IMR-90 (cell line): ENCODE measurements around the gene MAFF. TPM values are rescaled to one million over a fixed set of nuclear protein-coding genes. Genes with fewer than 3 reads are reported as not detected.

ENCODE experiments used
- ATAC-seq: fragments of 200-7000 bp; cut with Tn5 transposase; 2 replicates; pipeline ENCODE4 v1.9.1; 2020; ENCODE audit warnings: low read depth, mild to moderate bottlenecking, moderate library complexity
- BruUV-seq: library from RNA; stranded (reverse); fragments of 400-500 nt; replicated peaks from 2 replicates; lab custom pipeline; 2021; lab: Mats Ljungman, UMichigan
- CTCF ChIA-PET: fragments of 300-600 bp; formaldehyde crosslinking; extraction: SDS; loops from one replicate; lab custom pipeline; 2021; ENCODE audit warnings: antibody characterized with exemption; lab: Yijun Ruan, JAX
- POLR2A ChIA-PET: fragments of 300-600 bp; sonication (Branson Sonifier 250); formaldehyde crosslinking; loops from one replicate; lab custom pipeline; 2022; ENCODE audit warnings: antibody characterized with exemption; ENCODE audit not compliant: unreplicated experiment; lab: Charles Lee
- DNase-seq: peaks from one replicate; pipeline ENCODE4 v3.0.0; 2013
- H2AFZ ChIP-seq: replicated peaks from 2 replicates; pipeline ENCODE3; 2013; ENCODE audit warnings: low read length, mild to moderate bottlenecking; ENCODE audit not compliant: poor library complexity
- H2AK5ac ChIP-seq: 2 replicates; pipeline ENCODE4 v1.6.1; 2013; ENCODE audit warnings: low read depth, low read length, inconsistent platforms
- H2AK9ac ChIP-seq: replicated peaks from 2 replicates; pipeline ENCODE3; 2013; ENCODE audit warnings: mild to moderate bottlenecking, low read depth, low read length, moderate library complexity; ENCODE audit not compliant: poor library complexity
- H2BK120ac ChIP-seq: 2 replicates; pipeline ENCODE4 v1.6.1; 2013; ENCODE audit warnings: low read depth, low read length, inconsistent platforms
- H2BK15ac ChIP-seq: 3 replicates; pipeline ENCODE4 v1.6.1; 2013; ENCODE audit warnings: low read depth, low read length, inconsistent platforms
- H2BK20ac ChIP-seq: 2 replicates; pipeline ENCODE4 v1.6.1; 2013; ENCODE audit warnings: low read depth, mild to moderate bottlenecking, inconsistent platforms, low read length, moderate library complexity
- H2BK5ac ChIP-seq: 2 replicates; pipeline ENCODE4 v1.6.1; 2013; ENCODE audit warnings: mild to moderate bottlenecking, low read depth, low read length, inconsistent platforms; ENCODE audit not compliant: poor library complexity, severe bottlenecking
- H3K14ac ChIP-seq: replicated peaks from 2 replicates; pipeline ENCODE4 v1.6.1; 2013; ENCODE audit warnings: low read depth, low read length, inconsistent platforms
- H3K18ac ChIP-seq: 2 replicates; pipeline ENCODE4 v1.6.1; 2013; ENCODE audit warnings: low read depth, low read length, control low read depth
- H3K23ac ChIP-seq: 2 replicates; pipeline ENCODE4 v1.6.1; 2013; ENCODE audit warnings: low read depth, low read length, inconsistent platforms
- H3K27ac ChIP-seq: 2 replicates; pipeline ENCODE4 v1.5.1; 2013; ENCODE audit warnings: mild to moderate bottlenecking, control low read depth, low read length; ENCODE audit not compliant: insufficient read depth
- H3K27me3 ChIP-seq: 2 replicates; pipeline ENCODE4 v1.6.1; 2013; ENCODE audit warnings: low read length; ENCODE audit not compliant: control insufficient read depth, insufficient read depth
- H3K36me3 ChIP-seq: 2 replicates; pipeline ENCODE4 v1.6.1; 2013; ENCODE audit warnings: low read length, mixed read lengths; ENCODE audit not compliant: control insufficient read depth, insufficient read depth
- H3K4ac ChIP-seq: 2 replicates; pipeline ENCODE4 v1.6.1; 2013; ENCODE audit warnings: low read depth, low read length, inconsistent platforms
- H3K4me1 ChIP-seq: 2 replicates; pipeline ENCODE4 v1.6.1; 2013; ENCODE audit warnings: low read length, mixed read lengths; ENCODE audit not compliant: control insufficient read depth, insufficient read depth
- H3K4me2 ChIP-seq: 2 replicates; pipeline ENCODE4 v1.6.1; 2013; ENCODE audit warnings: low read depth, mild to moderate bottlenecking, control low read depth, low read length, moderate library complexity
- H3K4me3 ChIP-seq: 2 replicates; pipeline ENCODE4 v1.5.1; 2013; ENCODE audit warnings: low read depth, mild to moderate bottlenecking, control low read depth, low read length, moderate library complexity; ENCODE audit not compliant: insufficient read depth
- H3K56ac ChIP-seq: 2 replicates; pipeline ENCODE4 v1.6.1; 2013; ENCODE audit warnings: low read length, inconsistent platforms; ENCODE audit not compliant: insufficient read depth; ENCODE audit errors: extremely low read depth
- H3K79me1 ChIP-seq, 2 experiments: 2 replicates each; pipeline ENCODE4 v1.6.1; 2013; ENCODE audit warnings: low read length in 2 of 2, inconsistent platforms in 1 of 2, low read depth in 1 of 2
- H3K9ac ChIP-seq: 2 replicates; pipeline ENCODE4 v1.6.1; 2013; ENCODE audit warnings: low read depth, low read length, control low read depth
- H3K9me1 ChIP-seq: 2 replicates; pipeline ENCODE4 v1.6.1; 2013; ENCODE audit warnings: low read length, inconsistent platforms; ENCODE audit not compliant: insufficient read depth
- H3K9me3 ChIP-seq: 2 replicates; pipeline ENCODE4 v1.6.1; 2013; ENCODE audit warnings: low read length; ENCODE audit not compliant: control insufficient read depth, insufficient read depth
- H4K20me1 ChIP-seq: 2 replicates; pipeline ENCODE4 v1.6.1; 2013; ENCODE audit warnings: low read length, inconsistent platforms; ENCODE audit not compliant: insufficient read depth
- H4K5ac ChIP-seq: 2 replicates; pipeline ENCODE4 v1.6.1; 2013; ENCODE audit warnings: mild to moderate bottlenecking, low read depth, low read length, control low read depth
- H4K8ac ChIP-seq, 2 experiments: 2 replicates each; pipeline ENCODE4 v1.6.1; 2013; ENCODE audit warnings: low read depth in 2 of 2, low read length in 2 of 2, control low read depth in 1 of 2, inconsistent platforms in 1 of 2
- H4K91ac ChIP-seq: 2 replicates; pipeline ENCODE4 v1.6.1; 2013; ENCODE audit warnings: low read depth, low read length, inconsistent platforms; ENCODE audit not compliant: insufficient read depth
- BHLHE40 ChIP-seq: fragments of 150-350 bp; IDR thresholded peaks from 2 replicates; pipeline ENCODE4 v1.6.1; 2016; ENCODE audit warnings: mild to moderate bottlenecking, low read depth, low read length
- CEBPB ChIP-seq: IDR thresholded peaks from 2 replicates; pipeline ENCODE4 v1.6.1; 2012; ENCODE audit warnings: low read depth, low read length, improper control_type of control experiment
- CHD1 ChIP-seq: IDR thresholded peaks from 2 replicates; pipeline ENCODE4 v1.6.1; 2012; ENCODE audit warnings: low read depth, low read length, improper control_type of control experiment
- CTCF ChIP-seq: conservative IDR thresholded peaks from 2 replicates; pipeline ENCODE4 v1.5.1; 2012; ENCODE audit warnings: mild to moderate bottlenecking, low read depth, low read length, improper control_type of control experiment
- ELK1 ChIP-seq: fragments of 150-350 bp; IDR thresholded peaks from 2 replicates; pipeline ENCODE4 v1.6.1; 2016; ENCODE audit warnings: low read depth, mild to moderate bottlenecking, low read length, moderate library complexity, borderline replicate concordance
- FOS ChIP-seq: fragments of 150-350 bp; IDR thresholded peaks from 2 replicates; pipeline ENCODE4 v1.6.1; 2016; ENCODE audit warnings: low read depth, low read length
- MAFK ChIP-seq: IDR thresholded peaks from 2 replicates; pipeline ENCODE4 v1.6.1; 2012; ENCODE audit warnings: low read depth, low read length, improper control_type of control experiment
- MAZ ChIP-seq: IDR thresholded peaks from 2 replicates; pipeline ENCODE4 v1.6.1; 2012; ENCODE audit warnings: low read depth, mild to moderate bottlenecking, low read length, improper control_type of control experiment, moderate library complexity, borderline replicate concordance
- MXI1 ChIP-seq: IDR thresholded peaks from 2 replicates; pipeline ENCODE4 v1.6.1; 2012; ENCODE audit warnings: low read depth, mild to moderate bottlenecking, low read length, moderate library complexity, borderline replicate concordance
- NFE2L2 ChIP-seq: fragments of 150-350 bp; IDR thresholded peaks from 2 replicates; pipeline ENCODE4 v1.6.1; 2016; ENCODE audit warnings: low read depth, mild to moderate bottlenecking, low read length
- POLR2A ChIP-seq: IDR thresholded peaks from 2 replicates; pipeline ENCODE4 v1.6.1; 2012; ENCODE audit warnings: mild to moderate bottlenecking, low read depth, low read length
- RAD21 ChIP-seq: IDR thresholded peaks from 2 replicates; pipeline ENCODE4 v1.6.1; 2012; ENCODE audit warnings: low read length, improper control_type of control experiment
- RCOR1 ChIP-seq: IDR thresholded peaks from 2 replicates; pipeline ENCODE4 v1.6.1; 2012; ENCODE audit warnings: mild to moderate bottlenecking, low read length, improper control_type of control experiment; ENCODE audit not compliant: insufficient replicate concordance
- RFX5 ChIP-seq: IDR thresholded peaks from 2 replicates; pipeline ENCODE4 v1.8.0; 2012; ENCODE audit warnings: low read depth, mild to moderate bottlenecking, low read length, moderate library complexity
- SMC3 ChIP-seq: fragments of 150-350 bp; IDR thresholded peaks from 2 replicates; pipeline ENCODE4 v1.6.1; 2016; ENCODE audit warnings: low read depth, mild to moderate bottlenecking, antibody characterized with exemption, low read length, moderate library complexity
- USF2 ChIP-seq: fragments of 150-350 bp; IDR thresholded peaks from 2 replicates; pipeline ENCODE4 v1.6.1; 2017; ENCODE audit warnings: mild to moderate bottlenecking, antibody characterized with exemption, low read length, low read depth
- WGBS, 2 experiments: methylation state at CpG; one replicate each; pipeline versions ENCODE4 v1.1.5 to v1.1.7; 2013; ENCODE audit warnings: missing lambda C conversion rate in 2 of 2; ENCODE audit not compliant: insufficient read length in 1 of 2; ENCODE audit errors: extremely low coverage in 2 of 2; 5-methylcytosine and 5-hydroxymethylcytosine counted together
- dilution Hi-C: fragments of 300-500 bp; cut with HindIII; formaldehyde crosslinking; loops from one replicate; pipeline ENCODE4 v1.14.3; 2018; ENCODE audit warnings: low sequenced_read_pairs; ENCODE audit not compliant: unreplicated experiment
- in situ Hi-C: fragments of 300-500 bp; cut with MboI; formaldehyde crosslinking; loops from 3 replicates; pipeline ENCODE4 v1.14.3; 2019; ENCODE audit warnings: low sequenced_read_pairs, inconsistent platforms, mixed read lengths
- intact Hi-C: fragments of 100-400 bp; cut with micrococcal nuclease; formaldehyde crosslinking; loops from 2 replicates; pipeline ENCODE4 v1.10.0; 2022
- polyA plus RNA-seq, 3 experiments: library from polyadenylated mRNA; depleted of rRNA; stranded (reverse); fragments of >200 nt; gene quantifications; 2 replicates each; pipeline ENCODE4 v1.2.3, GENCODE V29; 2012; ENCODE audit warnings: low replicate concordance in 1 of 3
- total RNA-seq: library from RNA; depleted of rRNA; stranded (reverse); fragments of >200 nt; gene quantifications from 2 replicates; pipeline ENCODE4 v1.2.3, GENCODE V29; 2012

The MAFF gene
- total and polyA plus RNA-seq, 2 of the 4 experiments (the other 2 are of a cell fraction) = 18.3 to 25.9 TPM

DNA sequence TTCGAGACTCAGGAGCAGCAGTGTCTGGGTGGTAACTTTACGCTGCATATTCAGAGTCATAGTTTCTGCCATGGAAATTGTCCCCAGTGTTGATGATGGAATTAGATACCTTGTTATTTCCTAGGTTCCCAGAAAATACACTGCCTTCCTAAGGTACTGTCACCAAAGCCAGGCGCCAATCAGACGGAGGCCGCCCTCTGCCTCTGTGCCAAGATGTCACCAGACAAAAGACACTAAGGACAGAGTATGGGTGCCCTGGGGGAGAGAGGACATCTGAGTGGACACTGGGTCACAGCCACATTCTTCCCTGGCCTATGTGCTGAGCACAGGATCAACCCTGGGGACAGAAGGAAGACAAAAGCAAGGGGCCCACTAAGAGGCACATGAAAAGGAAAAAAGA is 31.3 kb upstream of the MAFF start:
- Histone ChIP-seq H2AK9ac (no peak overlapping the region), H4K20me1 (no peaks in the 10 kb centered on the region), H3K36me3 (no peaks in the 10 kb centered on the region; the same call in 1 of the 2 replicates), H3K23ac (no peak overlapping the region), H3K14ac (no peak overlapping the region), H4K5ac (no peak overlapping the region), H3K79me1 (peaks cover 0 to 10% of the 10 kb centered on the region in 2 experiments; a peak in 2 of 4 replicates), H3K56ac (no peak overlapping the region), H2AK5ac (no peak overlapping the region), H2BK20ac (no peak overlapping the region), H3K4ac (no peak overlapping the region), H3K27ac (no peak overlapping the region), H3K18ac (no peak overlapping the region), H2AFZ (no peak overlapping the region), H3K9ac (no peak overlapping the region), H4K91ac (no peak overlapping the region), H2BK5ac (no peak overlapping the region), H3K9me1 (peaks cover 17% of the 10 kb centered on the region; the same call in 1 of the 2 replicates), H3K27me3 (no peaks in the 10 kb centered on the region), H3K4me1 (peaks cover 16% of the 10 kb centered on the region), H2BK15ac (no peak overlapping the region), H4K8ac (no peak overlapping the region), H3K4me2 (no peak overlapping the region), H2BK120ac (no peak overlapping the region), H3K4me3 (no peak overlapping the region), H3K9me3 (no peaks in the 10 kb centered on the region)
- intact Hi-C loops (no loop called here), in situ Hi-C loops (no loop called here), dilution Hi-C loops (no loop called here)
- DNase-seq = no peak
- no TSS peak for BruUV-seq
- POLR2A ChIA-PET = no interaction called here
- CTCF ChIA-PET = interaction anchor here (0.7 kb wide), 1 partner anchor 9 kb away, joined by 3 read pairs; no protein-coding TSS in a partner anchor
- ATAC-seq = no peak
- no CpG with 5 or more reads among the region's 5 CpGs for WGBS, 2 experiments
- no peak for TF ChIP-seq RFX5
- TF ChIP-seq POLR2A = no peak
- TF ChIP-seq SMC3 = no peak
- TF ChIP-seq MAFK = no peak
- TF ChIP-seq MXI1 = no peak
- TF ChIP-seq RAD21 = no peak
- no peak for TF ChIP-seq RCOR1
- no peak for TF ChIP-seq MAZ
- TF ChIP-seq CTCF = no peak
- TF ChIP-seq FOS = no peak
- no peak for TF ChIP-seq CEBPB
- TF ChIP-seq ELK1 = no peak
- no peak for TF ChIP-seq NFE2L2
- no peak for TF ChIP-seq USF2
- no peak for TF ChIP-seq BHLHE40
- no peak for TF ChIP-seq CHD1
